Cardiac septum (tissue), 1 donor: ENCODE results near the gene DGKI. TPM values are rescaled to one million over a fixed set of nuclear protein-coding genes. Genes with fewer than 3 reads are reported as not detected.

Experiments
- DNase-seq: peaks from one replicate; pipeline ENCODE4 v3.0.0-alpha.2; 2020; ENCODE audit warnings: low spot score
- intact Hi-C: fragments of 100-400 bp; cut with DNase I; formaldehyde crosslinking; loops from one replicate; pipeline ENCODE4 v1.14.0; 2022
- total RNA-seq: library from RNA; stranded (reverse); fragmentation: NEBNext Ultra II Directional; extraction: Animal tissue kit (Norgen Biotek cat#: 25700); gene quantifications from one replicate; pipeline ENCODE4 v1.2.1, GENCODE V29; 2021
- donor health status: DM: no; HTN: no; CAD: no.

Gene DGKI
- total RNA-seq, 1 donor from 2014 or later: 7.5 TPM

- no peak for DNase-seq
- intact Hi-C loops: no loop called here
These were observed 307.6 kb downstream of the DGKI start for GRCh38 chr7:137539111-137539715.

GRCh38 chr7:137538361-137538762, 308.4 kb downstream of the DGKI start:
- intact Hi-C loops: no loop called here
- no peak for DNase-seq

- intact Hi-C loops: no loop called here
- DNase-seq: no peak
These were observed 311.2 kb downstream of the DGKI start for GRCh38 chr7:137535579-137535978.

GRCh38 chr7:137531671-137532070, 315.1 kb downstream of the DGKI start:
- intact Hi-C loops: no loop called here
- DNase-seq: no peak

- DNase-seq: no peak
- intact Hi-C loops: no loop called here
These were observed 319.1 kb downstream of the DGKI start for GRCh38 chr7:137527634-137528033.

- intact Hi-C loops: no loop called here
- no peak for DNase-seq
These were observed 323.6 kb downstream of the DGKI start for GRCh38 chr7:137523171-137523570.

- DNase-seq: no peak
- intact Hi-C loops: no loop called here
These were observed 325.3 kb downstream of the DGKI start for GRCh38 chr7:137521451-137521850.

GRCh38 chr7:137519947-137520346, 326.8 kb downstream of the DGKI start:
- DNase-seq: no peak
- intact Hi-C loops: no loop called here

GRCh38 chr7:137519181-137519691, 327.5 kb downstream of the DGKI start:
- intact Hi-C loops: no loop called here
- DNase-seq: no peak

- intact Hi-C loops: no loop called here
- DNase-seq: no peak
These were observed 333.7 kb downstream of the DGKI start for GRCh38 chr7:137513091-137513490.

- intact Hi-C loops: no loop called here
- DNase-seq: no peak
These were observed 339.7 kb downstream of the DGKI start for GRCh38 chr7:137507096-137507495.

GRCh38 chr7:137506031-137506430, 340.7 kb downstream of the DGKI start:
- intact Hi-C loops: no loop called here
- no peak for DNase-seq

- DNase-seq: no peak
- intact Hi-C loops: no loop called here
These were observed 345.2 kb downstream of the DGKI start for GRCh38 chr7:137501562-137501961.

GRCh38 chr7:137492889-137493288, 353.9 kb downstream of the DGKI start:
- intact Hi-C loops: no loop called here
- no peak for DNase-seq

- intact Hi-C loops: no loop called here
- DNase-seq: no peak
These were observed 356.9 kb downstream of the DGKI start for GRCh38 chr7:137489880-137490279.

GRCh38 chr7:137488038-137488437, 358.7 kb downstream of the DGKI start:
- intact Hi-C loops: no loop called here
- DNase-seq: no peak

- intact Hi-C loops: no loop called here
- DNase-seq: no peak
These were observed 361.0 kb downstream of the DGKI start for GRCh38 chr7:137485818-137486217.

GRCh38 chr7:137484326-137484725, 362.4 kb downstream of the DGKI start:
- DNase-seq: no peak
- intact Hi-C loops: no loop called here

- intact Hi-C loops: no loop called here
- DNase-seq: no peak
These were observed 364.3 kb downstream of the DGKI start for GRCh38 chr7:137482466-137482865.

- intact Hi-C loops: no loop called here
These were observed 365.9 kb downstream of the DGKI start for GRCh38 chr7:137480824-137481365.

GRCh38 chr7:137480401-137480800, 366.4 kb downstream of the DGKI start:
- DNase-seq: no peak
- intact Hi-C loops: no loop called here

More at GRCh38 chr7:137480824-137481365, 365.9 kb downstream of the DGKI start:
- no peak for DNase-seq

- intact Hi-C loops: no loop called here
- DNase-seq: no peak
These were observed 369.8 kb downstream of the DGKI start for GRCh38 chr7:137476937-137477336.
